Uterus (tissue), 2 donors: Measurements from ENCODE around the gene NPRL2.

ENCODE experiments used
- POLR2A ChIP-seq, 2 donors: fragments of 450-650 bp; IDR thresholded peaks; one replicate each; pipeline ENCODE4 v1.6.1; 2016; ENCODE audit warnings: antibody characterized with exemption in 2 of 2, mild to moderate bottlenecking in 1 of 2, moderate library complexity in 1 of 2
- TF ChIP-seq, protein P1 (sequence below), 4 experiments: fragments of 200-600 bp in 2 of 4; fragments of 450-650 bp in 2 of 4; sonication (generic) in 2 of 4; IDR thresholded peaks; one replicate each; pipeline ENCODE4 v1.5.1; 2016 to 2019; ENCODE audit warnings: antibody characterized with exemption in 4 of 4, mild to moderate bottlenecking in 2 of 4, moderate library complexity in 1 of 4

DNA sequence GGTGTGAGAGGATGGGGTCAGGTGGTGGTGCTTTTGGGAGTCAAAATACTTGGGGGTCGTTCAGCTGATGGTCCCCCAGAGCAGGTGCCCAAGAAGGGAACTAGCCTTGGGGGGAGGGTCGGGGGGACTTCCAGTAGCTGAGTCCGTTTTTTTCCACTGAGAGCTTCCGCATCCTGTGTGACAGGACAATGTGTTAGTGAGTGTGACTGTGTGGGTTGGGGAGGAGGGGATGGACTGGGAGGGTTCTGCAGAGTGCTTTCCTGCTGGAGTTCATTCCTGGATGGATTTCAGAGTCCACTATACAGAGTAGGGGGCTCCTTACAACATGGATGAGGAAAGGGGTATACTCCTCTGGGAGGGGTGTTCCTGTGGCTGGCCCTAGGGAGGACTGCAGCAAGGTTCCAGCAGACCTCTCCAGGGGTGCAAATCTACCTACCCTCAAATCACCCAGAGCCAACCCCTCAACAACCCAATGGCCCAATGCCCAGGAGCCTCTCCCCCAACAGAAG is 27.4 kb downstream of the NPRL2 start:
- TF ChIP-seq, protein P1, sequence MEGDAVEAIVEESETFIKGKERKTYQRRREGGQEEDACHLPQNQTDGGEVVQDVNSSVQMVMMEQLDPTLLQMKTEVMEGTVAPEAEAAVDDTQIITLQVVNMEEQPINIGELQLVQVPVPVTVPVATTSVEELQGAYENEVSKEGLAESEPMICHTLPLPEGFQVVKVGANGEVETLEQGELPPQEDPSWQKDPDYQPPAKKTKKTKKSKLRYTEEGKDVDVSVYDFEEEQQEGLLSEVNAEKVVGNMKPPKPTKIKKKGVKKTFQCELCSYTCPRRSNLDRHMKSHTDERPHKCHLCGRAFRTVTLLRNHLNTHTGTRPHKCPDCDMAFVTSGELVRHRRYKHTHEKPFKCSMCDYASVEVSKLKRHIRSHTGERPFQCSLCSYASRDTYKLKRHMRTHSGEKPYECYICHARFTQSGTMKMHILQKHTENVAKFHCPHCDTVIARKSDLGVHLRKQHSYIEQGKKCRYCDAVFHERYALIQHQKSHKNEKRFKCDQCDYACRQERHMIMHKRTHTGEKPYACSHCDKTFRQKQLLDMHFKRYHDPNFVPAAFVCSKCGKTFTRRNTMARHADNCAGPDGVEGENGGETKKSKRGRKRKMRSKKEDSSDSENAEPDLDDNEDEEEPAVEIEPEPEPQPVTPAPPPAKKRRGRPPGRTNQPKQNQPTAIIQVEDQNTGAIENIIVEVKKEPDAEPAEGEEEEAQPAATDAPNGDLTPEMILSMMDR (IDR thresholded peaks at IDR 0.05) = no peak
- TF ChIP-seq POLR2A (IDR thresholded peaks at IDR 0.05) = no peak
